GM12864 (cell line): ENCODE results near the gene DDX19B.
A peak's percentile ranks its signal among the peaks of the same experiment; 100 is the strongest.
"Not testable (repeated sequence)": the region's sequence is repeated elsewhere in the genome, so short reads cannot be mapped to it uniquely, and the experiment has no call there.

Source experiments
- DNase-seq: peaks from one replicate; pipeline ENCODE4 v3.0.0-alpha.2; 2011; ENCODE audit warnings: low read depth
- H3K4me3 ChIP-seq: 2 replicates; pipeline ENCODE4 v1.5.1; 2011; ENCODE audit warnings: mild to moderate bottlenecking, low read depth, low read length, control low read depth
- TF ChIP-seq, protein P1 (sequence below): IDR thresholded peaks from 2 replicates; pipeline ENCODE4 v1.5.1; 2011; ENCODE audit warnings: low read depth, mild to moderate bottlenecking, moderate library complexity, low read length, control low read depth, inconsistent platforms; ENCODE audit errors: missing control alignments

DDX19B gene

DNA sequence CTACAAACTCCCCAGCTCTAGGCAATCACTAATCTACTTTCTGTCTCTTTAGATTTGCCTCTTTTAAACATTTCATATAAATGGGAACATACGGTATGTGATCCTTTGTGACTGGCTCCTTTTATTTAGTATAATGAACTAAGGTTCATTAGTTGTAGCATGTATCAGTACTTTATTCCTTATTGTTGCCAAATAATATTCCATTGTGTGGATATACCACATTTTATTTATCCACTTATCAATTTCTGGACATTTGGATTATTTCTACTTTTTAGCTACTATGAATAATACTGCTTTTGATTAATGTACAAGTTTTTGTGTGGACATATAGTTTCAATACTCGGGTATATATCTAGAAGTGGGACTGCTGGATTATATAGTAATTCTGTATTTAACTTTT, 7.9 kb downstream of the DDX19B start:
- no peak overlapping the region for H3K4me3 ChIP-seq
- DNase-seq, result no peak
- TF ChIP-seq, protein P1, sequence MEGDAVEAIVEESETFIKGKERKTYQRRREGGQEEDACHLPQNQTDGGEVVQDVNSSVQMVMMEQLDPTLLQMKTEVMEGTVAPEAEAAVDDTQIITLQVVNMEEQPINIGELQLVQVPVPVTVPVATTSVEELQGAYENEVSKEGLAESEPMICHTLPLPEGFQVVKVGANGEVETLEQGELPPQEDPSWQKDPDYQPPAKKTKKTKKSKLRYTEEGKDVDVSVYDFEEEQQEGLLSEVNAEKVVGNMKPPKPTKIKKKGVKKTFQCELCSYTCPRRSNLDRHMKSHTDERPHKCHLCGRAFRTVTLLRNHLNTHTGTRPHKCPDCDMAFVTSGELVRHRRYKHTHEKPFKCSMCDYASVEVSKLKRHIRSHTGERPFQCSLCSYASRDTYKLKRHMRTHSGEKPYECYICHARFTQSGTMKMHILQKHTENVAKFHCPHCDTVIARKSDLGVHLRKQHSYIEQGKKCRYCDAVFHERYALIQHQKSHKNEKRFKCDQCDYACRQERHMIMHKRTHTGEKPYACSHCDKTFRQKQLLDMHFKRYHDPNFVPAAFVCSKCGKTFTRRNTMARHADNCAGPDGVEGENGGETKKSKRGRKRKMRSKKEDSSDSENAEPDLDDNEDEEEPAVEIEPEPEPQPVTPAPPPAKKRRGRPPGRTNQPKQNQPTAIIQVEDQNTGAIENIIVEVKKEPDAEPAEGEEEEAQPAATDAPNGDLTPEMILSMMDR, result no peak

DNA sequence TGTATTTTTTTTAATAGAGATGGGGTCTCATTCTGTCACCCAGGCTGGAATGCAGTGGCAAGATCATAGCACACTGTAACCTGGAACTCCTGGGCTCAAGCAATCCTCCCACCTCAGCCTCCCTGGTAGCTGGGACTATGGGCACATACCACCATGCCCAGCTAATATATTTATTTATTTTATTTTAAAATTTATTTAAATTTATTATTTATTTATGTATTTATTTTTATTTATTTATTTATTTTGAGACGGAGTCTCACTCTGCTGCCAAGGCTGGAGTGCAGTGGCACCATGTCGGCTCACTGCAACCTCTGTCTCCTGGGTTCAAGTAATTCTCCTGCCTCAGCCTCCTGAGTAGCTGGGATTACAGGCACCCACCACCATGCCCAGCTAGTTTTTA, 8.7 kb downstream of the DDX19B start:
- DNase-seq, H3K4me3 ChIP-seq: not testable (repeated sequence)

DNA sequence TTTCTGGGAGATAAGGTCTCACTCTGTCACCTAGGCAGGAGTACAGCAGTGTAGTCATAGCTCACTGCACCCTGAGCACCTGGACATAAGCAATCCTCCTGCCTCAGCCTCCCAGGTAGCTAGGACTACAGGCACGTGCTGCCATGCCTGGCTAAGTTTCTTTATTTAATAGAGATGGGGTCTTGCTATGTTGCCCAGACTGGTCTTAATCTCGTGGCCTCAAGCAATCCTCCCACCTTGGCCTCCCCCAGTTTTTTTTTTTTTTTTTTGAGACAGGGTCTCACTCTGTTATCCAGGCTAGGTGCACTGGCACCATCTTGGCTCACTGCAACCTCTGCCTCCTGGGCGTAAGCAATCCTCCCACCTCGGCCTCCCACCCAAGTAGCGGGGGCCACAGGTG, 21.1 kb downstream of the DDX19B start:
- H3K4me3 ChIP-seq, result no peak overlapping the region
- TF ChIP-seq, protein P1, result no peak
- DNase-seq, result no peak

DNA sequence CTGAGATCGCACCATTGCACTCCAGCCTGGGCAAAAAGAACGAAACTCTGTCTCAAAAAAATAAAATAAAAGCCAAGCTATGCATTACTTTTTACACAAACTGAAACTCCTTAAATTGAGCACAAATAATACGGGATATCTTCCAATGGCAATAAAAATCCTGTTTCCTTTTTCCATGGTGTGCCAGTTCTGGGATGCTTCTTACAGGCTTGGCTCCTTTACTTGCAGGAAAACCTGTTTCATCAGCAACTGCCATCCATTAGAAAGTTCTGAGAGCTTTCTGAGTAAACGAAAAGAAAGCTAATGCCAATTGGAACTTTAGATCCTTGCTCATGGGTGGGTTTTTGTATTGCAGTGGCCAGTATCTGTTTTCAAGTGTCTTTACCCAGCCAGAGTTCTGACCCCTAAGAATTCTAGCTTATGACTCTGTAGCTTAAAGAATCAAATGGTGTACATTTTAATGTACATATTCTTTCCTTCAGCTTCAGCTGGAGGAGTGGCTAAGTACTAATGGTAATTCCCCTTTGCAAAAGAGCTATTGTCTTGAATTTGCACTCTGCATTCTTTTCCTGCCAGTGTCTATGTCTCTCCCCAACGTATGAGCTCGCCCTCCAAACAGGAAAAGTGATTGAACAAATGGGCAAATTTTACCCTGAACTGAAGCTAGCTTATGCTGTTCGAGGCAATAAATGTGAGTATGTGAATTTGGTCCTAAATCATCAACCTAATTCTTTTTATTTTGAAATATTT, 26.2 kb downstream of the DDX19B start:
- TF ChIP-seq, protein P1, result no peak
- no peak overlapping the region for H3K4me3 ChIP-seq
- DNase-seq, result no peak

DNA sequence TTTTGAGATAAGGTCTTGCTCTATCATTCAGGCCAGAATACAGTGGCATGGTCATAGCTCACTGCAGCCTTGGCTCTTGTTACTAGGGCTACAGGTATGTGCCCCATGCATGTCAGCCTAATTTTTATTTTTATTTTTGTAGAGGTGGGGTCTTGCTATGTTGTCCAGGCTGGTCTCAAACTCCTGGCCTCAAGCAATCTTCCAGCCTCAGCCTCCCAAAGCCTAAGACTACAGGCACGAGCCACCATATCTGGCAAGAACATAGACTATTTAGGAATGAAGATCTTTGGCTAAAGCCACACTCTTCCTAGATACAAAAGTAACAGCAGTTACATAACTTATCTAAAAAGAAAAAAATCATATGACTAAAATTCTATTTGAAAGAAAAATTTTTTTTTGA, 32.1 kb downstream of the DDX19B start:
- TF ChIP-seq, protein P1, result no peak
- DNase-seq, result no peak
- H3K4me3 ChIP-seq, result no peak overlapping the region

DNA sequence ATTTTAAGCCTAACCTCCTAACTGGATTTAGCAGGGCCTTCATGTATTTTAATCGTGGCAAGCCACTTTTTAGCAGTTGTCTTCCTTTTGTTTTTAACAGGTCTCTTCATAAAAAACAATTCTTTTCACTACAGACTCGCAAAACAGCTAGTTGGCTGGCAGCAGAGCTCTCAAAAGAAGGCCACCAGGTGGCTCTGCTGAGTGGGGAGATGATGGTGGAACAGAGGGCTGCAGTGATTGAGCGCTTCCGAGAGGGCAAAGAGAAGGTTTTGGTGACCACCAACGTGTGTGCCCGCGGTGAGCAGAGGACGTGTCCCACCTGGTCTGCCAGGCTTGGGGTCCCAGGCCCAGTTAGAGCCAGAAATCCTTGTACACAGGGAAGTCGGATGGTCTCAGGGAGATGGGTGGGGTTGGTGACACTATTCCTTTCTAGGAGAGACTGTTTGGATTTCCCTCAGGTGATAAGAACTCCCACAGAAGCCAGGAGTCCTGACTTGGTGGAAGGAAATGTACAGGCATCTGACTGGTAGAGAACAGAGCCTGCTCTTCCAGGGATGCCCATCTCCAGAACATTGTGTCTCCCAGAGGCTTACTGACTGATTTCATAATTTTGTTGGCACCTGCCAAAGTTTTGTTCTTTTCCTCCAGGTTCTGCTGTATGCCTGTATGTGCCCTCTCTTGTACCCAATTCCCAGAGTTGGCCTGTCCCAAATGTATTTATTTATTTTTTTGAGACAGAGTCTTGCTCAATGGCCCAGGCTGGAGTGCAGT, 32.8 kb downstream of the DDX19B start:
- TF ChIP-seq, protein P1, result peak; percentile 50
- no peak for DNase-seq
- no peak overlapping the region for H3K4me3 ChIP-seq

DNA sequence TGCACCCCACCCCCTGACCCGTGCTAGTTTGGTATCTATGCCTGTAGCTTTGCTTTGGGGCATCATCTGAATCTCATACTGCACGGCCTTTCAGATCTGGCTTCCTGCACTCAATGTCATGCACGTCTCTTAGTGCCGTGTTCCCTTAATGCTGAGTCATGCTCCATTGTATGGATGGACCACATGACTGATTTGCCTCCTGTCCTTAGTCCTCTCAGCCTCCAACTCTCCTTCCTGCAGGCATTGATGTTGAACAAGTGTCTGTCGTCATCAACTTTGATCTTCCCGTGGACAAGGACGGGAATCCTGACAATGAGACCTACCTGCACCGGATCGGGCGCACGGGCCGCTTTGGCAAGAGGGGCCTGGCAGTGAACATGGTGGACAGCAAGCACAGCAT, 33.7 kb downstream of the DDX19B start:
- H3K4me3 ChIP-seq, DNase-seq: not testable (repeated sequence)

DNA sequence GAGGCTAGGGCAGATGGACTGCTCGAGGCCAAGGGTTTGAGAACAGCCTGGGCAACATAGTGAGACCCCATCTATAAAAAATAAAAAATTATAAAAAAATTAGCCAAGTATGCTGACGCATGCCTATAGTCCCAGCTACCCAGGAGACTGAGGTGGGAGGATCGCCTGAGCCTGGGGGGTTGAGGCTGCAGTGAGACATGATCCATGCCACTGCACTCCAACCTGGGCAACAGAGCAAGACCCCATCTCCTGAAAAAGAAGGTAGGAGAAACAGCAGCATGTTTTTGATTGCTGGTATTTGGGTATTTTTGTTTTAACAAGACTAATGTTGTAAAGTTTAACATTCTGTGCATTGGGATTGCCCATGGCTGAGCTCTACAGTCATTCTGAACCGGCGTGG, 38.8 kb downstream of the DDX19B start:
- no peak for DNase-seq
- TF ChIP-seq, protein P1, result no peak

More for the DNA sequence above, 38.8 kb downstream of the DDX19B start:
- no peak overlapping the region for H3K4me3 ChIP-seq
